Left ventricle myocardium superior (tissue), 1 donor: ENCODE measurements around the gene AK6. TPM values are rescaled to one million over a fixed set of nuclear protein-coding genes. Genes with fewer than 3 reads are reported as not detected.
"Not testable (repeated sequence)": the region's sequence is repeated elsewhere in the genome, so short reads cannot be mapped to it uniquely, and the experiment has no call there.

Experiments
- ATAC-seq: fragments of 200-7000 bp; cut with Tn5 transposase; one replicate; pipeline ENCODE4 v1.9.1; 2020; ENCODE audit warnings: mild to moderate bottlenecking, moderate library complexity
- DNase-seq: peaks from one replicate; pipeline ENCODE4 v3.0.0-alpha.2; 2020
- intact Hi-C: fragments of 100-400 bp; cut with micrococcal nuclease; formaldehyde crosslinking; loops from one replicate; pipeline ENCODE4 v1.11.0; 2022
- total RNA-seq: library from RNA; stranded (reverse); fragmentation: NEBNext Ultra II Directional; extraction: Animal tissue kit (Norgen Biotek cat#: 25700); gene quantifications from one replicate; pipeline ENCODE4 v1.2.1, GENCODE V29; 2021
- donor health status: DM: no; HTN: yes; CAD: no; lungs with severe emphysema.

AK6 gene
- total RNA-seq, 1 donor from 2014 or later: 34.8 TPM

- DNase-seq (no peak), ATAC-seq (no peak)
- intact Hi-C loops: no loop called here
These were observed 26.2 kb downstream of the AK6 start for GRCh38 chr5:69343083-69343482.

- intact Hi-C loops: no loop called here
- DNase-seq (no peak), ATAC-seq (no peak)
These were observed 27.7 kb downstream of the AK6 start for GRCh38 chr5:69341520-69342161.

- ATAC-seq (no peak), DNase-seq (no peak)
- intact Hi-C loops: no loop called here
These were observed 33.9 kb downstream of the AK6 start for GRCh38 chr5:69335341-69335935.

- ATAC-seq (peak; percentile 89), DNase-seq (peak; percentile 94)
- intact Hi-C loops: loop anchor here (5.0 kb wide), 1 partner anchor 293 kb away; no protein-coding TSS in a partner anchor
These were observed 34.5 kb downstream of the AK6 start for GRCh38 chr5:69334793-69335268.

- ATAC-seq: peak; percentile 59
- not testable (repeated sequence) for DNase-seq
- intact Hi-C loops: loop anchor here (5.0 kb wide), 1 partner anchor 291 kb away; no protein-coding TSS in a partner anchor
These were observed 35.5 kb downstream of the AK6 start for GRCh38 chr5:69333668-69334315.

GRCh38 chr5:69331528-69332445 is 37.5 kb downstream of the AK6 start:
- ATAC-seq: no peak
- intact Hi-C loops: loop anchor here (5.0 kb wide), 1 partner anchor 289 kb away; no protein-coding TSS in a partner anchor
- DNase-seq: no peak

- intact Hi-C loops: loop anchor here (5.0 to 10.0 kb wide), 2 partner anchors 65 to 288 kb away; no protein-coding TSS in a partner anchor
- DNase-seq (no peak), ATAC-seq (no peak)
These were observed 39.3 kb downstream of the AK6 start for GRCh38 chr5:69329905-69330489.

- ATAC-seq: no peak
- intact Hi-C loops: loop anchor here (10.0 kb wide), 1 partner anchor 62 kb away; no protein-coding TSS in a partner anchor
- no peak for DNase-seq
These were observed 43.0 kb downstream of the AK6 start for GRCh38 chr5:69326365-69326764.

- intact Hi-C loops: no loop called here
- no peak for ATAC-seq
- no peak for DNase-seq
These were observed 51.9 kb downstream of the AK6 start for GRCh38 chr5:69317391-69317790.

GRCh38 chr5:69315972-69316371 is 53.3 kb downstream of the AK6 start:
- no peak for DNase-seq
- peak; percentile 66 for ATAC-seq
- intact Hi-C loops: no loop called here

GRCh38 chr5:69313428-69313827 is 55.9 kb downstream of the AK6 start:
- no peak for DNase-seq
- intact Hi-C loops: no loop called here
- ATAC-seq: no peak

- intact Hi-C loops: no loop called here
- no peak for DNase-seq
- ATAC-seq: no peak
These were observed 56.7 kb downstream of the AK6 start for GRCh38 chr5:69312459-69313160.

GRCh38 chr5:69309380-69309779 is 59.9 kb downstream of the AK6 start:
- ATAC-seq: no peak
- intact Hi-C loops: no loop called here
- no peak for DNase-seq

GRCh38 chr5:69308046-69308553 is 61.2 kb downstream of the AK6 start:
- ATAC-seq (no peak), DNase-seq (no peak)
- intact Hi-C loops: no loop called here

- intact Hi-C loops: no loop called here
- ATAC-seq: no peak
- no peak for DNase-seq
These were observed 63.8 kb downstream of the AK6 start for GRCh38 chr5:69305512-69305911.
